GM04503 (cell line): ENCODE results near the gene IL19.
"Not testable (repeated sequence)": the region's sequence is repeated elsewhere in the genome, so short reads cannot be mapped to it uniquely, and the experiment has no call there.

Source experiments
- DNase-seq: peaks from one replicate; pipeline ENCODE4 v3.0.0-alpha.2; 2012; ENCODE audit warnings: low read depth

IL19 gene

GRCh38 chr1:206833801-206834200, 63.2 kb downstream of the IL19 start:
- no peak for DNase-seq

GRCh38 chr1:206834217-206834616, 63.6 kb downstream of the IL19 start:
- DNase-seq, result no peak

GRCh38 chr1:206834711-206835110, 64.1 kb downstream of the IL19 start:
- DNase-seq, result no peak

- DNase-seq, result no peak
These were observed 64.6 kb downstream of the IL19 start for GRCh38 chr1:206835186-206835585.

GRCh38 chr1:206836111-206836510, 65.5 kb downstream of the IL19 start:
- no peak for DNase-seq

- DNase-seq, result no peak
These were observed 68.5 kb downstream of the IL19 start for GRCh38 chr1:206839006-206839560.

- peak; percentile 77 for DNase-seq
These were observed 69.3 kb downstream of the IL19 start for GRCh38 chr1:206839857-206840256.

- DNase-seq, result no peak
These were observed 71.2 kb downstream of the IL19 start for GRCh38 chr1:206841609-206842323.

GRCh38 chr1:206842854-206843253, 72.3 kb downstream of the IL19 start:
- DNase-seq, result no peak

GRCh38 chr1:206843626-206844025, 73.1 kb downstream of the IL19 start:
- DNase-seq, result no peak

- DNase-seq, result no peak
These were observed 75.9 kb downstream of the IL19 start for GRCh38 chr1:206846487-206846886.

- no peak for DNase-seq
These were observed 76.8 kb downstream of the IL19 start for GRCh38 chr1:206847337-206847834.

- DNase-seq, result no peak
These were observed 77.4 kb downstream of the IL19 start for GRCh38 chr1:206847946-206848345.

GRCh38 chr1:206850401-206850800, 79.8 kb downstream of the IL19 start:
- DNase-seq, result peak; percentile 59

GRCh38 chr1:206851341-206852010, 80.9 kb downstream of the IL19 start:
- DNase-seq, result peak; percentile 98

- not testable (repeated sequence) for DNase-seq
These were observed 82.1 kb downstream of the IL19 start for GRCh38 chr1:206852662-206853061.

- not testable (repeated sequence) for DNase-seq
These were observed 83.1 kb downstream of the IL19 start for GRCh38 chr1:206853696-206854095.

GRCh38 chr1:206854401-206855129, 84.0 kb downstream of the IL19 start:
- no peak for DNase-seq

GRCh38 chr1:206855859-206856258, 85.3 kb downstream of the IL19 start:
- no peak for DNase-seq

- no peak for DNase-seq
These were observed 86.3 kb downstream of the IL19 start for GRCh38 chr1:206856674-206857464.

GRCh38 chr1:206859082-206859521, 88.5 kb downstream of the IL19 start:
- DNase-seq, result no peak

- DNase-seq, result no peak
These were observed 89.6 kb downstream of the IL19 start for GRCh38 chr1:206860165-206860564.
